Keratinocyte (primary cell): ENCODE results near the gene CYB561A3.

Experiments used
- CTCF ChIP-seq, 3 experiments: IDR thresholded peaks in 1 of 3; conservative IDR thresholded peaks in 1 of 3; optimal IDR thresholded peaks in 1 of 3; 2 replicates in 2 of 3; 3 replicates in 1 of 3; pipeline versions ENCODE3 to v1.5.1; 2011; ENCODE audit warnings: low read length in 3 of 3, mild to moderate bottlenecking in 3 of 3, moderate library complexity in 2 of 3, control low read depth in 1 of 3, inconsistent platforms in 1 of 3; ENCODE audit not compliant: insufficient read depth in 2 of 3; ENCODE audit errors: extremely low read depth in 1 of 3
- EZH2 ChIP-seq: IDR thresholded peaks from one replicate; pipeline ENCODE4 v1.6.1; 2012; ENCODE audit warnings: inconsistent platforms, mild to moderate bottlenecking, low read length, moderate library complexity

- TF ChIP-seq EZH2 (no peak), CTCF (optimal IDR thresholded peaks at IDR 0.05 in 1 of 3, IDR thresholded peaks at IDR 0.05 in 1 of 3, conservative IDR thresholded peaks at IDR 0.05 in 1 of 3; ENCODE audit: extremely low read depth in 1 of 3, insufficient read depth in 2 of 3, low read length in 3 of 3) (no peak)
Measured at GRCh38 chr11:61345170-61345610, 16.5 kb downstream of the CYB561A3 start.
